ENCODE data around the gene TMEM128.
"Not testable (repeated sequence)": the region's sequence is repeated elsewhere in the genome, so short reads cannot be mapped to it uniquely, and the experiment has no call there.

TMEM128 gene

DNA sequence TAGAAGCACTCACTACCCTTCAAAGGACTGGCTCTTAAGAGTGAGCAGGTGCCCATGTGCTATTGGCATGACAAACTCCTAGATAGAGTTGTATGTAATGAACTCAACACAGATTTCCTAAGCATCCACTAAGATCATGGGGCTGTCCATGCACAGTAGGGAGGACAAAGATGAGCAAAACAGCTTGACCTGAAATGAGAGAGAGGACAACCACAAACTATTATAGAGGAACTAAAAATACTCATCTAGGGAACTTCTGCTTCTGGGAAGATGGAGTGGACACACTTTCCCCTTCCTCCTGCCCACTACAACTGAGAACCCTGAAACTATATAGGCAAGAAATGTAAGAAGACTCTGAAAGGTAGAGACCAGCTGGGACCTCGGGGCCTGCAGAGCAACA lies 20.8 kb upstream of the TMEM128 start:
- no peak overlapping the region for H3K4me3 ChIP-seq (ENCODE audit: low read depth in 1 of 2, low read length in 1 of 2)
- H3K36me3 ChIP-seq: peaks cover 10% of the 10 kb centered on the region
- no peaks in the 10 kb centered on the region for H3K27me3 ChIP-seq
- no peaks in the 10 kb centered on the region for H3K4me1 ChIP-seq (ENCODE audit: control insufficient read depth in 1 of 2, insufficient read depth in 1 of 2, low read depth in 1 of 2, low read length in 1 of 2)
- TF ChIP-seq, protein P1, sequence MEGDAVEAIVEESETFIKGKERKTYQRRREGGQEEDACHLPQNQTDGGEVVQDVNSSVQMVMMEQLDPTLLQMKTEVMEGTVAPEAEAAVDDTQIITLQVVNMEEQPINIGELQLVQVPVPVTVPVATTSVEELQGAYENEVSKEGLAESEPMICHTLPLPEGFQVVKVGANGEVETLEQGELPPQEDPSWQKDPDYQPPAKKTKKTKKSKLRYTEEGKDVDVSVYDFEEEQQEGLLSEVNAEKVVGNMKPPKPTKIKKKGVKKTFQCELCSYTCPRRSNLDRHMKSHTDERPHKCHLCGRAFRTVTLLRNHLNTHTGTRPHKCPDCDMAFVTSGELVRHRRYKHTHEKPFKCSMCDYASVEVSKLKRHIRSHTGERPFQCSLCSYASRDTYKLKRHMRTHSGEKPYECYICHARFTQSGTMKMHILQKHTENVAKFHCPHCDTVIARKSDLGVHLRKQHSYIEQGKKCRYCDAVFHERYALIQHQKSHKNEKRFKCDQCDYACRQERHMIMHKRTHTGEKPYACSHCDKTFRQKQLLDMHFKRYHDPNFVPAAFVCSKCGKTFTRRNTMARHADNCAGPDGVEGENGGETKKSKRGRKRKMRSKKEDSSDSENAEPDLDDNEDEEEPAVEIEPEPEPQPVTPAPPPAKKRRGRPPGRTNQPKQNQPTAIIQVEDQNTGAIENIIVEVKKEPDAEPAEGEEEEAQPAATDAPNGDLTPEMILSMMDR (IDR thresholded peaks at IDR 0.05): no peak
- no peak overlapping the region for H3K27ac ChIP-seq
- no peaks in the 10 kb centered on the region for H3K9me3 ChIP-seq

DNA sequence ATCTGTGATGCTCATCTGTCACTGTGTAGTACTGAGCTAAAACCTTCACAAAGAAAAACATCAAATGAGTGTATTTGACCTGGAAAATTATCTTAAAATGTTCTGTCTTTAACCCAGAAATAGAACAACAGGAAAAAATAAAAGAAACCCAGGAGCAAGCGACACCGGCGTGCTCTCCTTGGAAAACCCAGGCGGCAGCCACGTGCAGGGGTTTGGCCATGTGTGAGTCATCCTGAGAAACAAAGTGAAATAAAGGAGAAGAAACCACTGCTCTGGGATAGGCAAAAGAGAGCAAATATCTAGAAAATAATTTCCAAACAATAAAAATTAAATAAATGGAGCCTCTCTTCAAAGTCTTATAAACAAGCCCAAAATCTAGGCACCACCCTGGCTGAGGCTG lies 20.0 kb upstream of the TMEM128 start:
- Histone ChIP-seq H3K36me3 (peaks cover 8% of the 10 kb centered on the region), H3K9me3 (no peaks in the 10 kb centered on the region), H3K4me1 (ENCODE audit: control insufficient read depth in 1 of 2, insufficient read depth in 1 of 2, low read depth in 1 of 2, low read length in 1 of 2) (no peaks in the 10 kb centered on the region), H3K27me3 (no peaks in the 10 kb centered on the region), H3K27ac (no peak overlapping the region), H3K4me3 (ENCODE audit: low read depth in 1 of 2, low read length in 1 of 2) (no peak overlapping the region)
- TF ChIP-seq, protein P1 (IDR thresholded peaks at IDR 0.05): no peak

DNA sequence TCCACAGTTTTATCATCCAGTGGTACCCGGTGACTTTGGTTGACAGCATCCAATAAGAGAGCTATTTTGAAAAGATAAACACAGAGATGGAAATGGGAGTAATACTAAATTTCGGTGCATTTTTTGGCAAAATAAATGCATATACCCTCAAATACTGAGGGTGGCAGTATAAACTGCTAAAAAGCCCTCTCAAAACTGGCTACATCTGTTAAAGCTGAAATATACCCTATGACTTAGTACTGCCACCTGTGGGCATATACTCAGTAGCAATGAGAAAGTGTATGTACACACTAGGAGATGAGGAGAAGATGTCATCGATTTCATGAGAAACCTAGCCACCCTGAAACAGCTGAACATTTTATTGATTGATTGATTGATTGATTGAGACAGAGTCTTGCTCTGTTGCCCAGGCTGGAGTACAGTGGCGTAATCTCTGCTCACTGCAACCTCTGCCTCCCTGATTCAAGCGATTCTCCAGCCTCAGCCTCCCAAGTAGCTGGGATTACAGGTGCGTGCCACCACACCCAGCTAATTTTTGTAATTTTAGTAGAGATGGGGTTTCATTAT lies 12.2 kb upstream of the TMEM128 start:
- Histone ChIP-seq H3K27ac (no peak overlapping the region), H3K27me3 (peaks cover 19% of the 10 kb centered on the region), H3K4me3 (ENCODE audit: low read depth in 1 of 2, low read length in 1 of 2) (no peak overlapping the region), H3K4me1 (ENCODE audit: control insufficient read depth in 1 of 2, insufficient read depth in 1 of 2, low read depth in 1 of 2, low read length in 1 of 2) (no peaks in the 10 kb centered on the region), H3K36me3 (no peaks in the 10 kb centered on the region), H3K9me3 (no peaks in the 10 kb centered on the region)
- TF ChIP-seq, protein P1 (IDR thresholded peaks at IDR 0.05): no peak

DNA sequence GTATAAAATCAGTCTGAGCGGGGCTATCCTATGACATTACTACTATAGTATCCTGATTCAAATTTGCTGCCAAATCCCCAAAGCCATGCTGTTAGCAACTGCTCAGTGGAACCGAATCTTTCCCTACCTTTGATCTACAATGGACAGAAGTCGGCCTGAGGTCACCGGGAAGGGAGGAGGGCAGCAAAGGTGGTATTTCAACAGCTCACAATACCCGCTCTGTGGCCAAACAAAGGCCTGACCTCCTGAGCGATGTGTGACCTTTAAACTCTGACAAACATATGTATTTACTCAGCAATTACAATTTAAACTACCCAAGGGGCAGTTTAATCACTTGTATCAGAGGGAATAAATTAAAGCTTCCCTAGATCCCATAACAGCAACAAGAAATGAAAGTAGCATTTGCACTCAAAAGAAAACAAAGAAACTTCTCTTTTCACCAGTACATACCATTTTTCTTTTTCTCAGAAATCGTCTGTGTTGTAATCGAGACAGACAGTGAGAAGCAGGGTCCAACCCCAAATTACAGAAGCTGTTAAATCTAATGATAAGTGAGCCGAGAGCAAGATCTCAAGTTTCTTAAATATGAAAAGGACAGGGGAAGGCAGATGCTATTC lies 11.6 kb upstream of the TMEM128 start:
- Histone ChIP-seq H3K27me3 (peaks cover 24% of the 10 kb centered on the region), H3K27ac (no peak overlapping the region), H3K4me3 (ENCODE audit: low read depth in 1 of 2, low read length in 1 of 2) (no peak overlapping the region)

DNA sequence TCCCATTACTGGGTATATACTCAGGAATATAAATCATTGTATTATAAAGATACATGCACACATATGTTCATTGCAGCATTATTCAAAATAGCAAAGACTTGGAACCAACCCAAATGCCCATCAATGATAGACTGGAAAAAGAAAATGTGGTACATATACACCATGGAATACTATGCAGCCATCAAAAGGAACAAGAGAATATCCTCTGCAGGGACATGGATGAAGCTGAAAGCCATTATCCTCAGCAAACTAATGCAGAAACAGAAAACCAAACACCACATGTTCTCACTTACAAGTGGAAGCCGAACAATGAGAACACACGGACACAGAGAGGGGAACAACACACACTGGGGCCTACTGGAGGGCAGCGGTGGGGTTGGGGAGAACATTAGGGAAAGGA lies 9.7 kb upstream of the TMEM128 start:
- peaks cover 37% of the 10 kb centered on the region for H3K27me3 ChIP-seq
- H3K4me1 ChIP-seq (ENCODE audit: control insufficient read depth in 1 of 2, insufficient read depth in 1 of 2, low read depth in 1 of 2, low read length in 1 of 2); H3K36me3 ChIP-seq; H3K27ac ChIP-seq; H3K9me3 ChIP-seq; H3K4me3 ChIP-seq (ENCODE audit: low read depth in 1 of 2, low read length in 1 of 2): not testable (repeated sequence)

More for the DNA sequence above, 11.6 kb upstream of the TMEM128 start:
- TF ChIP-seq, protein P1 (IDR thresholded peaks at IDR 0.05): no peak
- H3K4me1 ChIP-seq (ENCODE audit: control insufficient read depth in 1 of 2, insufficient read depth in 1 of 2, low read depth in 1 of 2, low read length in 1 of 2): no peaks in the 10 kb centered on the region
- no peaks in the 10 kb centered on the region for H3K36me3 ChIP-seq
- no peaks in the 10 kb centered on the region for H3K9me3 ChIP-seq

DNA sequence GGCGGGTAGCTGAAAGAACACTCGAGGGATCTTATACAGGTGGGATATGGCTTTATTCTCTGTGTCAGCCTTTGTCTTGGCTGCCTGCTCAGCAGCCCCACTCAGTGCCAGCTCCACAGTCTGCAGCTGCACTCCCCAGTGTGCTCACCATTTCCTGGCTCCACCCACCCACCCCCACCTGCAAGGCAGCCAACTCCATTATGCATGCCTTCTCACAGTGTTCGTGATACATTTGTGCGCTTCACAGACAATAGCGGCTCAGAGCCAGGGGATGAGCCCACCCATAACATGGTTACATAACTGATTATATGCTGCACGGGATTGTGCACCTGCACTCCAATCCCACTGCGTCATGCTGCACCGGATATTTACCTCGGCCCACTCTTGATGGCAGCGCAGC lies 8.8 kb upstream of the TMEM128 start:
- H3K9me3 ChIP-seq: no peaks in the 10 kb centered on the region
- no peak overlapping the region for H3K27ac ChIP-seq
- H3K4me1 ChIP-seq (ENCODE audit: control insufficient read depth in 1 of 2, insufficient read depth in 1 of 2, low read depth in 1 of 2, low read length in 1 of 2): no peaks in the 10 kb centered on the region
- no peak overlapping the region for H3K4me3 ChIP-seq (ENCODE audit: low read depth in 1 of 2, low read length in 1 of 2)
- TF ChIP-seq, protein P1 (IDR thresholded peaks at IDR 0.05): no peak
- H3K27me3 ChIP-seq: peaks cover 37% of the 10 kb centered on the region
- no peaks in the 10 kb centered on the region for H3K36me3 ChIP-seq

Data from neutrophil (primary cell).